HepG2 (cell line): ENCODE data around the gene LIM2.

Source experiments
- ATF6 ChIP-seq: sonication (generic); formaldehyde crosslinking; conservative IDR thresholded peaks from 2 replicates; pipeline ENCODE4 v1.4.0; 2020; ENCODE audit warnings: missing genetic modification reagents
- BRF2 ChIP-seq: sonication (generic); formaldehyde crosslinking; IDR thresholded peaks from 2 replicates; pipeline ENCODE4 v1.8.1; 2022; ENCODE audit warnings: mild to moderate bottlenecking, missing genetic modification reagents
- CTCF ChIP-seq: sonication (generic); formaldehyde crosslinking; IDR thresholded peaks from 2 replicates; pipeline ENCODE4 v1.5.0; 2020; ENCODE audit warnings: mild to moderate bottlenecking, missing genetic modification reagents, moderate library complexity
- FOXK2 ChIP-seq: fragments of 450-650 bp; IDR thresholded peaks from 2 replicates; pipeline ENCODE4 v1.6.1; 2016
- HMG20A ChIP-seq: IDR thresholded peaks from 2 replicates; pipeline ENCODE4 v1.6.1; 2016; ENCODE audit warnings: borderline replicate concordance
- NCOR1 ChIP-seq: fragments of 200-600 bp; sonication (generic); IDR thresholded peaks from 2 replicates; pipeline ENCODE4 v1.7.0; 2017; ENCODE audit warnings: antibody characterized with exemption, low read length, borderline replicate concordance
- PHF8 ChIP-seq: sonication (generic); formaldehyde crosslinking; IDR thresholded peaks from 2 replicates; pipeline ENCODE4 v1.5.0; 2020; ENCODE audit warnings: missing genetic modification reagents
- RAD51 ChIP-seq: fragments of 450-650 bp; IDR thresholded peaks from 2 replicates; pipeline ENCODE4 v1.6.1; 2016; ENCODE audit warnings: borderline replicate concordance
- THAP9 ChIP-seq: sonication (generic); formaldehyde crosslinking; IDR thresholded peaks from 2 replicates; pipeline ENCODE4; 2020; ENCODE audit warnings: missing genetic modification reagents, mild to moderate bottlenecking, borderline replicate concordance
- TMF1 ChIP-seq: sonication (generic); formaldehyde crosslinking; IDR thresholded peaks from 2 replicates; pipeline ENCODE4 v1.8.1; 2022; ENCODE audit warnings: low read depth, missing genetic modification reagents
- ZNF550 ChIP-seq: sonication (generic); formaldehyde crosslinking; IDR thresholded peaks from 2 replicates; pipeline ENCODE4 v1.4.0; 2020; ENCODE audit warnings: mild to moderate bottlenecking, missing genetic modification reagents, borderline replicate concordance
- ZNF878 ChIP-seq: sonication (generic); formaldehyde crosslinking; IDR thresholded peaks from 2 replicates; pipeline ENCODE4 v1.8.1; 2023; ENCODE audit warnings: mild to moderate bottlenecking, missing genetic modification reagents, moderate library complexity
- ZSCAN20 ChIP-seq: sonication (generic); formaldehyde crosslinking; IDR thresholded peaks from 2 replicates; pipeline ENCODE4 v1.4.0; 2020; ENCODE audit warnings: missing genetic modification reagents, mild to moderate bottlenecking, borderline replicate concordance

- TF ChIP-seq ZNF878 (CRISPR knock-in tag) (no peak), CTCF (no peak), BRF2 (CRISPR knock-in tag) (no peak), ZNF550 (CRISPR knock-in tag) (no peak), RAD51 (no peak), HMG20A (no peak), NCOR1 (no peak), ZSCAN20 (no peak), FOXK2 (no peak), THAP9 (CRISPR knock-in tag) (no peak), ATF6 (no peak), TMF1 (CRISPR knock-in tag) (no peak), PHF8 (no peak)
Measured at GRCh38 chr19:51375504-51376221, 12.1 kb downstream of the LIM2 start.
